ENCODE measurements around the gene CLEC4M. TPM values are rescaled to one million over a fixed set of nuclear protein-coding genes. Genes with fewer than 3 reads are reported as not detected.

CLEC4M gene
- total RNA-seq, 1 experiment from 2014 or later = not detected

DNA sequence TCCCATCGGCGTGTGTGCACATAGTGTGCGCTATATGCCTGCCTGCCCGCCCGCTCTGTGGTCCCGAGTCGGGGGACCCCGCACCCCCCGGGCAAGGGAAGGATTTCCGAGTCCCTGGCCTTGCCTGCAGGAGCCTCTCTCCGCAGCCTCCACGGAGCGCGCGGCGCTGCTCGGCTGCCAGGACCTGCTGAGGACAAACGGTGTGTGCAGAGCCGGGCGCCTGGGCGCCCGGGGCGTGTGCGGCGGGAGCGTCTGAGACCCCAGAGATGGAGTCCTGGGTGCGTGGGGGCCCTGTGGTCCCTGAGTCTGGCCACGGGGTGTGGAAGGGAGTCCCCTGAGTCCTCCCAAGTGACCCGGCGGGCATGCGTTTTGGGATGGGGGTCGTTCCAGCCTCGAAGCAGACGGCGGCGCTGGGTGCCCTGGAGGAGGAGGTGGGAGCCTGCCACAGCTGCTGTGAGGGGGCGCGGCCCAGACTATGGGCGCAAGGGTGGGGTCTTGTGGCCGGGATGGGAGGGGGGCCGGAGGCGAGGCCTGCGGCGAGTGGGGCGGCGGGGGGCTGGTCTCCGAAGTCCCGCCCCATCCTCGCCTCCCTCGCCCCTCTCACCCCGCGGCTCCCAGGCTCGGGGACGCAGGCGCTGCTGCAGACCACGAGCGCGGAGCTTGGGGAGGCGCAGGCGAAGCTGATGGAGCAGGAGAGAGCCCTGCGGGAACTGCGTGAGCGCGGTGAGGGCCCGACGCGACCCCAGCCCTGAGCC is 25.3 kb downstream of the CLEC4M start:
- H3K9me3 ChIP-seq (ENCODE audit: control insufficient read depth, low read depth, low read length) = no peaks in the 10 kb centered on the region
- no peak overlapping the region for H2BK5ac ChIP-seq (ENCODE audit: insufficient read length, low read length)
- H3T11ph ChIP-seq (ENCODE audit: low read length) = no peak overlapping the region
- no peaks in the 10 kb centered on the region; a peak in 1 of 7 replicates for H3K36me3 Mint-ChIP-seq (ENCODE audit: insufficient read depth in 1 of 3, low read depth in 3 of 3)
- H2BK20ac ChIP-seq (ENCODE audit: low read depth, low read length, poor library complexity, severe bottlenecking) = no peak overlapping the region
- DNase-seq = peak; percentile 52
- H4K91ac ChIP-seq (ENCODE audit: insufficient read length, low read depth, low read length) = no peak overlapping the region
- no peak overlapping the region for H2BK12ac ChIP-seq (ENCODE audit: insufficient read length, low read depth, low read length)
- no peak overlapping the region for H4K5ac ChIP-seq (ENCODE audit: insufficient read length, low read depth, low read length)
- no CpG with 5 or more reads among the region's 67 CpGs for WGBS (ENCODE audit: extremely low coverage, insufficient read length, low lambda C conversion rate)
- peak overlapping the region; percentile 72 for H3K4me2 ChIP-seq (ENCODE audit: insufficient read depth, insufficient read length, low read length)
- TF ChIP-seq CTCF (conservative IDR thresholded peaks at IDR 0.05) = no peak
- H3K27me3 ChIP-seq (ENCODE audit: insufficient read depth, low read length) = peaks cover 14% of the 10 kb centered on the region; the same call in 1 of the 2 replicates
- no peak overlapping the region for H3K9ac ChIP-seq (ENCODE audit: extremely low read depth, insufficient read length, low read length)
- H2AK5ac ChIP-seq (ENCODE audit: insufficient read length, low read length) = no peak overlapping the region
- H3K4me1 Mint-ChIP-seq = peaks cover 15 to 27% of the 10 kb centered on the region in 2 experiments
- H3K4me3 Mint-ChIP-seq = peak overlapping the region; percentile 57 to 83
- H3K27ac ChIP-seq (ENCODE audit: insufficient read length, low read depth, low read length) = no peak overlapping the region
- no peak overlapping the region for H3K4ac ChIP-seq (ENCODE audit: low read depth, low read length)
- no peaks in the 10 kb centered on the region for H3K79me2 ChIP-seq (ENCODE audit: insufficient read depth, low read length)
- no peak overlapping the region for H3K56ac ChIP-seq (ENCODE audit: insufficient read length, low read depth, low read length)
- H2AFZ ChIP-seq (ENCODE audit: low read length) = no peak overlapping the region
- H3K18ac ChIP-seq (ENCODE audit: insufficient read length, low read depth, low read length) = no peak overlapping the region
- peaks cover 4 to 6% of the 10 kb centered on the region in 2 experiments; a peak in 3 of 5 replicates for H3K9me3 Mint-ChIP-seq
- no peaks in the 10 kb centered on the region; the same call in 1 of the 2 replicates for H3K4me1 ChIP-seq (ENCODE audit: insufficient read depth, low read length)
- H4K20me1 ChIP-seq (ENCODE audit: control insufficient read depth, insufficient read depth, insufficient read length) = no peaks in the 10 kb centered on the region
- no peak overlapping the region for H3K14ac ChIP-seq (ENCODE audit: insufficient read depth, low read length)
- H2BK15ac ChIP-seq (ENCODE audit: low read depth, low read length) = no peak overlapping the region
- H3K23me2 ChIP-seq (ENCODE audit: insufficient read length, low read depth, low read length, poor library complexity, severe bottlenecking) = peaks cover 19% of the 10 kb centered on the region
- H3K27me3 Mint-ChIP-seq (ENCODE audit: low read depth) = peaks cover 89% of the 10 kb centered on the region
- no peak overlapping the region for H3K27ac Mint-ChIP-seq
- H3K79me1 ChIP-seq (ENCODE audit: insufficient read depth, low read depth, low read length, poor library complexity, severe bottlenecking) = no peaks in the 10 kb centered on the region
- H2BK120ac ChIP-seq (ENCODE audit: low read depth, low read length, poor library complexity, severe bottlenecking) = no peak overlapping the region
- H3K23ac ChIP-seq (ENCODE audit: insufficient read length, low read depth, low read length) = no peak overlapping the region
- H4K8ac ChIP-seq (replicated peaks; ENCODE audit: insufficient read length, low read depth, low read length) = no peak overlapping the region

Measured in H9 (cell line).